22Rv1 (cell line): ENCODE measurements around the gene VPS50.

ENCODE experiments used
- ZFX ChIP-seq: fragments of 450-650 bp; IDR thresholded peaks from 2 replicates; pipeline ENCODE4 v1.6.1; 2017; ENCODE audit warnings: antibody characterized with exemption, borderline replicate concordance
- TF ChIP-seq, protein P1 (sequence below): fragments of 450-650 bp; IDR thresholded peaks from 2 replicates; pipeline ENCODE4 v1.5.1; 2017; ENCODE audit warnings: mild to moderate bottlenecking

DNA sequence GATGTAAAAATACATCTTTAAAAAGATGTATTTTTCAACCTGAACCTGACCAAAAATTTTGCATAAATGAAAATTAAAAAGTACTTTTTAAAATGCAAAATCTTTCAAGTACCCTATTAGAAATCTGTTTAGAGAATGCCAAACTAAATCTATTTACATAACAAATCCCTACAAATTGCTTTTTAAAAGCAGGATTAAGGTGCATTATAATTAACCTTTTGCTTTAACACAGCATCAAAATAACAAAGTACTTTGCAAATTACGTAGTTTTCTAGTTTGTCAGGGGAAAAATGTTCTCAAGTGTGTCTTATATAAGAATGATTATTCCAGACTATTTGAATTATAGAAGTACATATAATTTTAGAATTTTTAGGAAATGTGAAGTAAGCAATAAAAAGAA, 160.8 kb downstream of the VPS50 start:
- TF ChIP-seq, protein P1, sequence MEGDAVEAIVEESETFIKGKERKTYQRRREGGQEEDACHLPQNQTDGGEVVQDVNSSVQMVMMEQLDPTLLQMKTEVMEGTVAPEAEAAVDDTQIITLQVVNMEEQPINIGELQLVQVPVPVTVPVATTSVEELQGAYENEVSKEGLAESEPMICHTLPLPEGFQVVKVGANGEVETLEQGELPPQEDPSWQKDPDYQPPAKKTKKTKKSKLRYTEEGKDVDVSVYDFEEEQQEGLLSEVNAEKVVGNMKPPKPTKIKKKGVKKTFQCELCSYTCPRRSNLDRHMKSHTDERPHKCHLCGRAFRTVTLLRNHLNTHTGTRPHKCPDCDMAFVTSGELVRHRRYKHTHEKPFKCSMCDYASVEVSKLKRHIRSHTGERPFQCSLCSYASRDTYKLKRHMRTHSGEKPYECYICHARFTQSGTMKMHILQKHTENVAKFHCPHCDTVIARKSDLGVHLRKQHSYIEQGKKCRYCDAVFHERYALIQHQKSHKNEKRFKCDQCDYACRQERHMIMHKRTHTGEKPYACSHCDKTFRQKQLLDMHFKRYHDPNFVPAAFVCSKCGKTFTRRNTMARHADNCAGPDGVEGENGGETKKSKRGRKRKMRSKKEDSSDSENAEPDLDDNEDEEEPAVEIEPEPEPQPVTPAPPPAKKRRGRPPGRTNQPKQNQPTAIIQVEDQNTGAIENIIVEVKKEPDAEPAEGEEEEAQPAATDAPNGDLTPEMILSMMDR: no peak
- no peak for TF ChIP-seq ZFX
